ENCODE measurements around the gene MEST.
"Not testable (repeated sequence)": the region's sequence is repeated elsewhere in the genome, so short reads cannot be mapped to it uniquely, and the experiment has no call there.

The MEST gene

GRCh38 chr7:130486114-130486953 lies 5.6 kb upstream of the MEST start:
- peak; percentile 62 for DNase-seq (ENCODE audit: low spot score)

GRCh38 chr7:130486954-130487436 lies 4.9 kb upstream of the MEST start:
- no peak for DNase-seq (ENCODE audit: low spot score)

GRCh38 chr7:130488392-130489139 lies 3.3 kb upstream of the MEST start:
- DNase-seq (ENCODE audit: low spot score): no peak

GRCh38 chr7:130489140-130489983 lies 2.5 kb upstream of the MEST start:
- no peak for DNase-seq (ENCODE audit: low spot score)

- DNase-seq (ENCODE audit: low spot score): no peak
These were observed 1.5 kb upstream of the MEST start for GRCh38 chr7:130490311-130490791.

- no peak for DNase-seq (ENCODE audit: low spot score)
These were observed 739 bp upstream of the MEST start for GRCh38 chr7:130490888-130491804.

GRCh38 chr7:130492523-130493274 lies 814 bp downstream of the MEST start:
- DNase-seq (ENCODE audit: low spot score): no peak

- no peak for DNase-seq (ENCODE audit: low spot score)
These were observed 1.5 kb downstream of the MEST start for GRCh38 chr7:130493275-130493873.

- DNase-seq (ENCODE audit: low spot score): no peak
These were observed 2.6 kb downstream of the MEST start for GRCh38 chr7:130494431-130494858.

GRCh38 chr7:130500463-130500862 lies 8.6 kb downstream of the MEST start:
- no peak for DNase-seq (ENCODE audit: low spot score)

GRCh38 chr7:130500910-130501309 lies 9.0 kb downstream of the MEST start:
- no peak for DNase-seq (ENCODE audit: low spot score)

- no peak for DNase-seq (ENCODE audit: low spot score)
These were observed 13.9 kb downstream of the MEST start for GRCh38 chr7:130505753-130506152.

GRCh38 chr7:130506358-130506757 lies 14.5 kb downstream of the MEST start:
- no peak for DNase-seq (ENCODE audit: low spot score)

GRCh38 chr7:130512038-130512437 lies 20.2 kb downstream of the MEST start:
- DNase-seq (ENCODE audit: low spot score): not testable (repeated sequence)

- DNase-seq (ENCODE audit: low spot score): no peak
These were observed 21.6 kb downstream of the MEST start for GRCh38 chr7:130513447-130513846.

GRCh38 chr7:130515315-130516040 lies 23.6 kb downstream of the MEST start:
- no peak for DNase-seq (ENCODE audit: low spot score)

- no peak for DNase-seq (ENCODE audit: low spot score)
These were observed 29.5 kb downstream of the MEST start for GRCh38 chr7:130521258-130521951.

GRCh38 chr7:130523519-130524125 lies 31.7 kb downstream of the MEST start:
- not testable (repeated sequence) for DNase-seq (ENCODE audit: low spot score)
